NCI-H1092 treated with DMSO at 0.1 percent for 48 hours (cell line): ENCODE data around the gene PIK3AP1.
"Not testable (repeated sequence)": the region's sequence is repeated elsewhere in the genome, so short reads cannot be mapped to it uniquely, and the experiment has no call there.

Experiments used
- DNase-seq: peaks from one replicate; lab custom pipeline; 2025; lab: John Stamatoyannopoulos, UW

Gene PIK3AP1

GRCh38 chr10:96719850-96720421 is 378 bp downstream of the PIK3AP1 start:
- DNase-seq, result no peak

- DNase-seq, result no peak
These were observed 1.1 kb downstream of the PIK3AP1 start for GRCh38 chr10:96719200-96719599.

GRCh38 chr10:96718304-96718990 is 1.9 kb downstream of the PIK3AP1 start:
- no peak for DNase-seq

GRCh38 chr10:96716390-96716789 is 3.9 kb downstream of the PIK3AP1 start:
- DNase-seq, result no peak

- no peak for DNase-seq
These were observed 5.5 kb downstream of the PIK3AP1 start for GRCh38 chr10:96714746-96715255.

- DNase-seq, result no peak
These were observed 6.2 kb downstream of the PIK3AP1 start for GRCh38 chr10:96714031-96714590.

GRCh38 chr10:96712662-96713271 is 7.5 kb downstream of the PIK3AP1 start:
- DNase-seq, result no peak

GRCh38 chr10:96711048-96711728 is 9.1 kb downstream of the PIK3AP1 start:
- DNase-seq, result no peak

GRCh38 chr10:96709525-96709924 is 10.8 kb downstream of the PIK3AP1 start:
- no peak for DNase-seq

GRCh38 chr10:96708996-96709395 is 11.3 kb downstream of the PIK3AP1 start:
- DNase-seq, result no peak

- no peak for DNase-seq
These were observed 11.9 kb downstream of the PIK3AP1 start for GRCh38 chr10:96708456-96708855.

- no peak for DNase-seq
These were observed 13.9 kb downstream of the PIK3AP1 start for GRCh38 chr10:96706331-96706853.

- no peak for DNase-seq
These were observed 15.2 kb downstream of the PIK3AP1 start for GRCh38 chr10:96705134-96705533.

GRCh38 chr10:96704563-96704962 is 15.8 kb downstream of the PIK3AP1 start:
- no peak for DNase-seq

- DNase-seq, result no peak
These were observed 17.0 kb downstream of the PIK3AP1 start for GRCh38 chr10:96703358-96703757.

GRCh38 chr10:96701265-96701664 is 19.0 kb downstream of the PIK3AP1 start:
- DNase-seq, result no peak

- no peak for DNase-seq
These were observed 19.8 kb downstream of the PIK3AP1 start for GRCh38 chr10:96700374-96701099.

- no peak for DNase-seq
These were observed 20.7 kb downstream of the PIK3AP1 start for GRCh38 chr10:96699613-96700012.

- not testable (repeated sequence) for DNase-seq
These were observed 22.0 kb downstream of the PIK3AP1 start for GRCh38 chr10:96698305-96698704.

- DNase-seq, result no peak
These were observed 22.9 kb downstream of the PIK3AP1 start for GRCh38 chr10:96697438-96697837.

- DNase-seq, result no peak
These were observed 23.4 kb downstream of the PIK3AP1 start for GRCh38 chr10:96696845-96697425.
